GM23338 (cell line): Measurements from ENCODE around the gene RNF151.

Experiments
- CREB1 ChIP-seq: fragments of 250-450 bp; sonication (Bioruptor Pico); IDR thresholded peaks from 2 replicates; pipeline ENCODE4 v1.5.0; 2020; ENCODE audit warnings: low read depth, mild to moderate bottlenecking, moderate library complexity
- CTCF ChIP-seq, 2 experiments: fragments of 200-600 bp in 1 of 2; sonication (generic) in 1 of 2; conservative IDR thresholded peaks; 2 replicates each; pipeline versions ENCODE4 v1.5.1 to v1.6.1; 2016 to 2017; ENCODE audit warnings: antibody characterized with exemption in 2 of 2, low read depth in 2 of 2, mild to moderate bottlenecking in 2 of 2, moderate library complexity in 1 of 2
- EZH2 ChIP-seq: fragments of 200-600 bp; sonication (generic); IDR thresholded peaks from one replicate; pipeline ENCODE4 v1.8.0; 2017; ENCODE audit warnings: antibody characterized with exemption, mild to moderate bottlenecking, low read depth; ENCODE audit not compliant: unreplicated experiment
- EZH2phosphoT487 ChIP-seq: fragments of 200-600 bp; sonication (generic); IDR thresholded peaks from one replicate; pipeline ENCODE4 v1.8.1; 2018; ENCODE audit warnings: antibody characterized with exemption; ENCODE audit not compliant: unreplicated experiment
- JUNB ChIP-seq: IDR thresholded peaks from one replicate; pipeline ENCODE4 v1.6.1; 2016; ENCODE audit warnings: antibody characterized with exemption; ENCODE audit not compliant: unreplicated experiment
- NANOG ChIP-seq: IDR thresholded peaks from 2 replicates; pipeline ENCODE4 v1.6.1; 2016; ENCODE audit warnings: antibody characterized with exemption, borderline replicate concordance
- POLR2AphosphoS5 ChIP-seq: IDR thresholded peaks from 2 replicates; pipeline ENCODE4 v1.6.1; 2016; ENCODE audit warnings: antibody characterized with exemption, low read depth
- REST ChIP-seq: IDR thresholded peaks from one replicate; pipeline ENCODE4 v1.6.1; 2018; ENCODE audit warnings: antibody characterized with exemption; ENCODE audit not compliant: unreplicated experiment
- STAT1 ChIP-seq: IDR thresholded peaks from one replicate; pipeline ENCODE4 v1.6.1; 2016; ENCODE audit warnings: antibody characterized with exemption; ENCODE audit not compliant: unreplicated experiment
- ZNF331 ChIP-seq: fragments of 250-450 bp; sonication (Bioruptor Pico); IDR thresholded peaks from 2 replicates; pipeline ENCODE4 v1.5.0; 2020; ENCODE audit warnings: low read depth, mild to moderate bottlenecking, moderate library complexity
- TF ChIP-seq, protein P1 (sequence below): IDR thresholded peaks from 2 replicates; pipeline ENCODE4 v1.6.1; 2016; ENCODE audit warnings: antibody characterized with exemption
- TF ChIP-seq, protein P2 (sequence below): fragments of 250-450 bp; sonication (Bioruptor Pico); IDR thresholded peaks from 2 replicates; pipeline ENCODE4 v1.5.0; 2020; ENCODE audit warnings: mild to moderate bottlenecking, moderate library complexity

DNA sequence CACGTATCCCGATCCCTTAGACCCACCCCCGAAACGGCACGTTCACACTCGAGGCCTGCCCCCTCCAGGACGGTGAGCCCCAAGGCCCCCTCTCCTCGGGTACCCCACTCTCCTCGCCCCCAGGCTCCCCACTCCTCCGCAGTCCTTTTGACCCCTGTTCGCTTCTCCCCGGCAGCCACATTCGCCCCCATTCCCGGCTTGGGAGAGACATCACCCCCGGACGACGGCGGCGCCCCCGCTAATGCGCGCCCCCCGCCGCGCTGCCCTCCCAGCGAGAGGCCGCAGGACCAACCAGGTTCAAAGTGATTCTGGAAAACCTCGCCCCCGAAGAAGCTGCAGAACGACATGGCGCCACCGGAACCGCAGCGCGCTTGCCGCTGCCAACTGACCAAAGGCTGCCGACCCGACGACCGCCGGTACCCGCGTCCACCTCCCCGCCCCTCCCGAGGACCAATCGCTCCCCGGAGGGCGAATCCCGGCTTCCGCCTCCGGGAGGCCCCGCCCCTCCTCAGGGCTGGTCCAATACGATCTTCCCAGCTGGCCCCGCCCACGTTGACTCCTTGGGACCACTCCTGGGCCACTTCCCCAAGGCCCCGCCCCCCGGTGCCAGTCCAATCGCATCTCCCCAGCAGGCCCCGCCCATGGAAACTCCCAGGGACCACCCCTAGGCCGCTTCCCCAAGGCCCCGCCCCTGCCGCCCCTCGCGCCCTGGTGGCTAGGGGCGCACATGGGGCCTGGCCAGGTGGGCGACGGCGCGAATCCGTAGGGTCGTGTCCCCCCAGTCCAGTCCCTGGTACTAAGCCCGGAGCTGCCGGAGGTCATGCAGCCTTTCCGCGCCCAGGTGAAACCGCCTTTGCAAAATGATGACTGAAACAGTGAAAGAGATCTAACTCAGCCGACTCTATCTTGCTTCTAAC, 23.6 kb upstream of the RNF151 start, which contains the start of gene MSRB1:
- 0 out of 4 replicates have a peak, but pooled peaks of 1 of the 2 experiments have one; percentile 4 for TF ChIP-seq CTCF (conservative IDR thresholded peaks at IDR 0.05; ENCODE audit: low read depth in 2 of 2)
- peak; percentile 94 for TF ChIP-seq POLR2AphosphoS5
- TF ChIP-seq CREB1 (CRISPR knock-in tag) = no peak
- TF ChIP-seq, protein P1, sequence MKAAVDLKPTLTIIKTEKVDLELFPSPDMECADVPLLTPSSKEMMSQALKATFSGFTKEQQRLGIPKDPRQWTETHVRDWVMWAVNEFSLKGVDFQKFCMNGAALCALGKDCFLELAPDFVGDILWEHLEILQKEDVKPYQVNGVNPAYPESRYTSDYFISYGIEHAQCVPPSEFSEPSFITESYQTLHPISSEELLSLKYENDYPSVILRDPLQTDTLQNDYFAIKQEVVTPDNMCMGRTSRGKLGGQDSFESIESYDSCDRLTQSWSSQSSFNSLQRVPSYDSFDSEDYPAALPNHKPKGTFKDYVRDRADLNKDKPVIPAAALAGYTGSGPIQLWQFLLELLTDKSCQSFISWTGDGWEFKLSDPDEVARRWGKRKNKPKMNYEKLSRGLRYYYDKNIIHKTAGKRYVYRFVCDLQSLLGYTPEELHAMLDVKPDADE = no peak
- no peak for TF ChIP-seq EZH2phosphoT487
- no peak for TF ChIP-seq EZH2
- TF ChIP-seq JUNB = no peak
- peak; percentile 24 for TF ChIP-seq REST
- no peak for TF ChIP-seq STAT1
- TF ChIP-seq ZNF331 (CRISPR knock-in tag) = no peak
- TF ChIP-seq, protein P2, sequence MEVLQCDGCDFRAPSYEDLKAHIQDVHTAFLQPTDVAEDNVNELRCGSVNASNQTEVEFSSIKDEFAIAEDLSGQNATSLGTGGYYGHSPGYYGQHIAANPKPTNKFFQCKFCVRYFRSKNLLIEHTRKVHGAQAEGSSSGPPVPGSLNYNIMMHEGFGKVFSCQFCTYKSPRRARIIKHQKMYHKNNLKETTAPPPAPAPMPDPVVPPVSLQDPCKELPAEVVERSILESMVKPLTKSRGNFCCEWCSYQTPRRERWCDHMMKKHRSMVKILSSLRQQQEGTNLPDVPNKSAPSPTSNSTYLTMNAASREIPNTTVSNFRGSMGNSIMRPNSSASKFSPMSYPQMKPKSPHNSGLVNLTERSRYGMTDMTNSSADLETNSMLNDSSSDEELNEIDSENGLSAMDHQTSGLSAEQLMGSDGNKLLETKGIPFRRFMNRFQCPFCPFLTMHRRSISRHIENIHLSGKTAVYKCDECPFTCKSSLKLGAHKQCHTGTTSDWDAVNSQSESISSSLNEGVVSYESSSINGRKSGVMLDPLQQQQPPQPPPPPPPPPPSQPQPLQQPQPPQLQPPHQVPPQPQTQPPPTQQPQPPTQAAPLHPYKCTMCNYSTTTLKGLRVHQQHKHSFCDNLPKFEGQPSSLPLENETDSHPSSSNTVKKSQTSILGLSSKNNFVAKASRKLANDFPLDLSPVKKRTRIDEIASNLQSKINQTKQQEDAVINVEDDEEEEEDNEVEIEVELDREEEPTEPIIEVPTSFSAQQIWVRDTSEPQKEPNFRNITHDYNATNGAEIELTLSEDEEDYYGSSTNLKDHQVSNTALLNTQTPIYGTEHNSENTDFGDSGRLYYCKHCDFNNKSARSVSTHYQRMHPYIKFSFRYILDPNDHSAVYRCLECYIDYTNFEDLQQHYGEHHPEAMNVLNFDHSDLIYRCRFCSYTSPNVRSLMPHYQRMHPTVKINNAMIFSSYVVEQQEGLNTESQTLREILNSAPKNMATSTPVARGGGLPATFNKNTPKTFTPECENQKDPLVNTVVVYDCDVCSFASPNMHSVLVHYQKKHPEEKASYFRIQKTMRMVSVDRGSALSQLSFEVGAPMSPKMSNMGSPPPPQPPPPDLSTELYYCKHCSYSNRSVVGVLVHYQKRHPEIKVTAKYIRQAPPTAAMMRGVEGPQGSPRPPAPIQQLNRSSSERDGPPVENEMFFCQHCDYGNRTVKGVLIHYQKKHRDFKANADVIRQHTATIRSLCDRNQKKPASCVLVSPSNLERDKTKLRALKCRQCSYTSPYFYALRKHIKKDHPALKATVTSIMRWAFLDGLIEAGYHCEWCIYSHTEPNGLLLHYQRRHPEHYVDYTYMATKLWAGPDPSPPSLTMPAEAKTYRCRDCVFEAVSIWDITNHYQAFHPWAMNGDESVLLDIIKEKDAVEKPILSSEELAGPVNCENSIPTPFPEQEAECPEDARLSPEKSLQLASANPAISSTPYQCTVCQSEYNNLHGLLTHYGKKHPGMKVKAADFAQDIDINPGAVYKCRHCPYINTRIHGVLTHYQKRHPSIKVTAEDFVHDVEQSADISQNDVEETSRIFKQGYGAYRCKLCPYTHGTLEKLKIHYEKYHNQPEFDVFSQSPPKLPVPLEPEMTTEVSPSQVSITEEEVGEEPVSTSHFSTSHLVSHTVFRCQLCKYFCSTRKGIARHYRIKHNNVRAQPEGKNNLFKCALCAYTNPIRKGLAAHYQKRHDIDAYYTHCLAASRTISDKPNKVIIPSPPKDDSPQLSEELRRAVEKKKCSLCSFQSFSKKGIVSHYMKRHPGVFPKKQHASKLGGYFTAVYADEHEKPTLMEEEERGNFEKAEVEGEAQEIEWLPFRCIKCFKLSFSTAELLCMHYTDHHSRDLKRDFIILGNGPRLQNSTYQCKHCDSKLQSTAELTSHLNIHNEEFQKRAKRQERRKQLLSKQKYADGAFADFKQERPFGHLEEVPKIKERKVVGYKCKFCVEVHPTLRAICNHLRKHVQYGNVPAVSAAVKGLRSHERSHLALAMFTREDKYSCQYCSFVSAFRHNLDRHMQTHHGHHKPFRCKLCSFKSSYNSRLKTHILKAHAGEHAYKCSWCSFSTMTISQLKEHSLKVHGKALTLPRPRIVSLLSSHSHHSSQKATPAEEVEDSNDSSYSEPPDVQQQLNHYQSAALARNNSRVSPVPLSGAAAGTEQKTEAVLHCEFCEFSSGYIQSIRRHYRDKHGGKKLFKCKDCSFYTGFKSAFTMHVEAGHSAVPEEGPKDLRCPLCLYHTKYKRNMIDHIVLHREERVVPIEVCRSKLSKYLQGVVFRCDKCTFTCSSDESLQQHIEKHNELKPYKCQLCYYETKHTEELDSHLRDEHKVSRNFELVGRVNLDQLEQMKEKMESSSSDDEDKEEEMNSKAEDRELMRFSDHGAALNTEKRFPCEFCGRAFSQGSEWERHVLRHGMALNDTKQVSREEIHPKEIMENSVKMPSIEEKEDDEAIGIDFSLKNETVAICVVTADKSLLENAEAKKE = no peak
- no peak for TF ChIP-seq NANOG
